ENCODE measurements around the gene MAGI2. TPM values are rescaled to one million over a fixed set of nuclear protein-coding genes. Genes with fewer than 3 reads are reported as not detected.

Gene MAGI2
- total RNA-seq, 1 donor from 2014 or later: 6.9 TPM

GRCh38 chr7:78863281-78863680 lies 590.2 kb downstream of the MAGI2 start:
- TF ChIP-seq CTCF (IDR thresholded peaks at IDR 0.05) (no peak), POLR2AphosphoS5 (IDR thresholded peaks at IDR 0.05; ENCODE audit: insufficient read depth in 1 of 2, low read depth in 1 of 2) (no peak), POLR2A (IDR thresholded peaks at IDR 0.05) (no peak)
- Histone ChIP-seq H3K4me3 (no peak overlapping the region), H3K4me1 (no peaks in the 10 kb centered on the region), H3K27ac (no peak overlapping the region), H3K9me3 (no peaks in the 10 kb centered on the region), H3K27me3 (no peaks in the 10 kb centered on the region), H3K36me3 (no peaks in the 10 kb centered on the region)
- intact Hi-C loops (cut with DNase I): no loop called here
- no peak for DNase-seq (ENCODE audit: extremely low spot score in 2 of 2)

GRCh38 chr7:78862411-78862900 lies 591.0 kb downstream of the MAGI2 start:
- no peaks in the 10 kb centered on the region for H3K9me3 ChIP-seq
- H3K27ac ChIP-seq: no peak overlapping the region
- no peaks in the 10 kb centered on the region for H3K4me1 ChIP-seq
- no peaks in the 10 kb centered on the region for H3K36me3 ChIP-seq
- H3K27me3 ChIP-seq: no peaks in the 10 kb centered on the region
- TF ChIP-seq CTCF (IDR thresholded peaks at IDR 0.05) (no peak), POLR2AphosphoS5 (IDR thresholded peaks at IDR 0.05; ENCODE audit: insufficient read depth in 1 of 2, low read depth in 1 of 2) (no peak), POLR2A (IDR thresholded peaks at IDR 0.05) (no peak)
- intact Hi-C loops (cut with DNase I): no loop called here
- H3K4me3 ChIP-seq: no peak overlapping the region
- no peak for DNase-seq (ENCODE audit: extremely low spot score in 2 of 2)

- intact Hi-C loops (cut with DNase I): no loop called here
Observed at GRCh38 chr7:78852951-78853350, 600.5 kb downstream of the MAGI2 start.

GRCh38 chr7:78850093-78850740 lies 603.2 kb downstream of the MAGI2 start:
- intact Hi-C loops (cut with DNase I): no loop called here
- Histone ChIP-seq H3K4me3 (no peak overlapping the region), H3K36me3 (no peaks in the 10 kb centered on the region), H3K27me3 (no peaks in the 10 kb centered on the region), H3K9me3 (no peaks in the 10 kb centered on the region), H3K4me1 (no peaks in the 10 kb centered on the region), H3K27ac (no peak overlapping the region)
- no peak for DNase-seq (ENCODE audit: extremely low spot score in 2 of 2)
- TF ChIP-seq POLR2A (IDR thresholded peaks at IDR 0.05): no peak
- TF ChIP-seq POLR2AphosphoS5 (IDR thresholded peaks at IDR 0.05; ENCODE audit: insufficient read depth in 1 of 2, low read depth in 1 of 2): no peak
- no peak for TF ChIP-seq CTCF (IDR thresholded peaks at IDR 0.05)

More at GRCh38 chr7:78852951-78853350, 600.5 kb downstream of the MAGI2 start:
- Histone ChIP-seq H3K4me1 (no peaks in the 10 kb centered on the region), H3K36me3 (no peaks in the 10 kb centered on the region), H3K27me3 (no peaks in the 10 kb centered on the region), H3K4me3 (no peak overlapping the region), H3K9me3 (no peaks in the 10 kb centered on the region), H3K27ac (no peak overlapping the region)
- no peak for DNase-seq (ENCODE audit: extremely low spot score in 2 of 2)
- no peak for TF ChIP-seq CTCF (IDR thresholded peaks at IDR 0.05)
- TF ChIP-seq POLR2AphosphoS5 (IDR thresholded peaks at IDR 0.05; ENCODE audit: insufficient read depth in 1 of 2, low read depth in 1 of 2): no peak
- TF ChIP-seq POLR2A (IDR thresholded peaks at IDR 0.05): no peak

DNA sequence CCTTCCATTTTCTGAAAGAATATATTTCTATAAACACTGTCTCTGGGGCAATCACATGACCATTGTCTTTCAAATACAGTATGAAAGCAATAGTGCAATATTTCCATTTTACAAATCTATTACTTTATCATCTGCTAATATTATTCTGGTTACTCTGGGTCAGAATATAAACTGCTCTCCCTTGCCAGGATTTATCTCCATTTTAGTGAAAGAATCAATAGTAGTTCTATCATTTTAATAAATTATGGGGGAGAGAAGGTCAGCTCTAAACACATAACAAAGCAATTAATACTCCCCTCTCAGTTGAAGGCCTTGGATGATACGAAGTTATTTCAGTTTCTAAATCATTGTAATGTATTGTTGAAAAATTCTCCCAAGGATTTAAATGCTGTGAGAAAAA lies 608.3 kb downstream of the MAGI2 start:
- H3K4me1 ChIP-seq: no peaks in the 10 kb centered on the region
- intact Hi-C loops (cut with DNase I): no loop called here
- no peak for TF ChIP-seq POLR2AphosphoS5 (IDR thresholded peaks at IDR 0.05; ENCODE audit: insufficient read depth in 1 of 2, low read depth in 1 of 2)
- TF ChIP-seq POLR2A (IDR thresholded peaks at IDR 0.05): no peak
- TF ChIP-seq CTCF (IDR thresholded peaks at IDR 0.05): no peak

More for the DNA sequence above, 608.3 kb downstream of the MAGI2 start:
- Histone ChIP-seq H3K36me3 (no peaks in the 10 kb centered on the region), H3K27ac (no peak overlapping the region), H3K4me3 (no peak overlapping the region), H3K9me3 (no peaks in the 10 kb centered on the region), H3K27me3 (no peaks in the 10 kb centered on the region)
- no peak for DNase-seq (ENCODE audit: extremely low spot score in 2 of 2)
